Kidney epithelial cell (primary cell): ENCODE measurements around the gene CNIH3. TPM values are rescaled to one million over a fixed set of nuclear protein-coding genes. Genes with fewer than 3 reads are reported as not detected.

Experiments used
- DNase-seq: peaks from one replicate; pipeline ENCODE4 v3.0.0-alpha.2; 2010; ENCODE audit warnings: low read depth
- H3K27me3 ChIP-seq: 2 replicates; pipeline ENCODE4 v1.6.0; 2011; ENCODE audit warnings: low read length; ENCODE audit not compliant: control insufficient read depth, insufficient read depth
- H3K36me3 ChIP-seq: 2 replicates; pipeline ENCODE4 v1.5.1; 2011; ENCODE audit warnings: low read length; ENCODE audit not compliant: control insufficient read depth, insufficient read depth
- H3K4me3 ChIP-seq: 2 replicates; pipeline ENCODE4 v1.5.1; 2011; ENCODE audit warnings: low read depth, mild to moderate bottlenecking, control low read depth, low read length
- CTCF ChIP-seq: IDR thresholded peaks from 2 replicates; pipeline ENCODE4 v1.5.1; 2011; ENCODE audit warnings: mild to moderate bottlenecking, moderate library complexity, low read length, control low read depth, inconsistent platforms; ENCODE audit not compliant: insufficient read depth, poor library complexity, severe bottlenecking
- total RNA-seq: library from RNA; depleted of rRNA; stranded (reverse); fragments of >200 nt; gene quantifications from 2 replicates; pipeline ENCODE4 v1.2.3, GENCODE V29; 2015

CNIH3 gene
- total RNA-seq, 1 donor from 2014 or later, result 4.2 TPM

GRCh38 chr1:224592636-224593582 is 23.2 kb upstream of the CNIH3 start:
- Histone ChIP-seq H3K36me3 (no peaks in the 10 kb centered on the region), H3K4me3 (no peak overlapping the region), H3K27me3 (no peaks in the 10 kb centered on the region)
- peak; percentile 86 for DNase-seq
- no peak for TF ChIP-seq CTCF

- Histone ChIP-seq H3K36me3 (no peaks in the 10 kb centered on the region), H3K27me3 (no peaks in the 10 kb centered on the region), H3K4me3 (no peak overlapping the region)
- no peak for TF ChIP-seq CTCF
- DNase-seq, result no peak
These were observed 21.8 kb upstream of the CNIH3 start for GRCh38 chr1:224594360-224594759.

- Histone ChIP-seq H3K4me3 (no peak overlapping the region), H3K36me3 (no peaks in the 10 kb centered on the region), H3K27me3 (no peaks in the 10 kb centered on the region)
- TF ChIP-seq CTCF, result no peak
- no peak for DNase-seq
These were observed 21.3 kb upstream of the CNIH3 start for GRCh38 chr1:224594851-224595250.

- TF ChIP-seq CTCF, result no peak
- Histone ChIP-seq H3K4me3 (no peak overlapping the region), H3K36me3 (no peaks in the 10 kb centered on the region), H3K27me3 (no peaks in the 10 kb centered on the region)
- no peak for DNase-seq
These were observed 10.5 kb upstream of the CNIH3 start for GRCh38 chr1:224605482-224606181.

- H3K4me3 ChIP-seq, result no peak overlapping the region
- TF ChIP-seq CTCF, result no peak
- H3K36me3 ChIP-seq, result no peaks in the 10 kb centered on the region
- no peaks in the 10 kb centered on the region for H3K27me3 ChIP-seq
- DNase-seq, result no peak
These were observed 8.6 kb upstream of the CNIH3 start for GRCh38 chr1:224607188-224608148.
